Measurements from ENCODE around the gene PTPN3.
"Not testable (repeated sequence)": the region's sequence is repeated elsewhere in the genome, so short reads cannot be mapped to it uniquely, and the experiment has no call there.

PTPN3 gene

DNA sequence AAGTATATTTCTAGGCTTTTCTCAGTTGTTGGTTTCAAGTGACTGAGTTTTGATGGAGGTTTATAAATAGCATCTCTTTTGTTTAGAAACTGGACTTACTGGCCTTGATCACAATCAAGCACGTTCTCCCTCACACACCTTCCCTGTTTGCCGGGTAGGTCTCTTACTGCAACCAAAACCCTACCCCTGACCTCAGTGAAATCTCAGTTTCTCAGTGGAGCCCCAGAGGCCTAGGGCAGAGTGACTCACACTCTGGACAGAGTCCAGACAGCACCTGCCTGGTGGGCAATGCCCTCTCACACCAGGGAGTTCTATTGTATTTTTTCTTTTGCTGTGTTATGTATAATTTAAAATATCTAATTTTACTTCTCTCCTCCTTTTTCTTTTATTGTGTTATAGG lies 128.8 kb downstream of the PTPN3 start:
- no peak for TF ChIP-seq CTCF (IDR thresholded peaks at IDR 0.05; ENCODE audit: control insufficient read depth, insufficient read depth, low read depth, low read length, missing control alignments)
- DNase-seq (ENCODE audit: low read depth): no peak
- H3K4me3 ChIP-seq (ENCODE audit: control insufficient read depth, low read depth, low read length): no peak overlapping the region

- no peak overlapping the region for H3K4me3 ChIP-seq (ENCODE audit: control insufficient read depth, low read depth, low read length)
- TF ChIP-seq CTCF (IDR thresholded peaks at IDR 0.05; ENCODE audit: control insufficient read depth, insufficient read depth, low read depth, low read length, missing control alignments): no peak
- no peak for DNase-seq (ENCODE audit: low read depth)
Observed at GRCh38 chr9:109360771-109361170, 137.3 kb downstream of the PTPN3 start.

DNA sequence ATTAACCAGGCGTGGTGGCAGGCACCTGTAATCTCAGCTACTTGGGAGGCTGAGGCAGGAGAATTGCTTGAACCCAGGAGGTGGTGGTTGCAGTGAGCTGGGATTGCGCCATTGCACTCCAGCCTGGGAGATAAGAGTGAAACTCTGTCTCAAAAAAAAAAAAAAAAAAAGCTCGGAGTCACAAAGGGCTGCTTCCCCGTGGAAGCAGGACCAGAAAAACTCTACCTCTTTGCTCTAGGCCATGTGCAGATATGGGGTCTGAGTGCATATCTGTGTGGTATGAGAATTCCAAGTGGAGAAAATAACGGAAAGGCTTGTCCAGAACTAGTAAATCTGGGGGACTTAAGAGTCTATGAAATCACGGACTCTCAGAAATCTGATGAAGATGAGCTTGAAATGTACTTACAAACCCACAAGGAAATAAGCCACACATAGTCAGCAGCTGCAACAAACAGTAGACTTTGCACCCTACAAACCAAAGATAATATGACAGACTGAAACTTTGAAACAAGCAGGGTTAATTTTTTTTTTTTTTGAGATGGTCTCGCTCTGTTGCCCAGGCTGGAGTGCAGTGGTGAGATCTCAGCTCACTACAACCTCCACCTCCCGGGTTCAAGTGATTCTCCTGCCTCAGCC lies 139.0 kb downstream of the PTPN3 start:
- not testable (repeated sequence) for H3K4me3 ChIP-seq (ENCODE audit: control insufficient read depth, low read depth, low read length); DNase-seq (ENCODE audit: low read depth)

DNA sequence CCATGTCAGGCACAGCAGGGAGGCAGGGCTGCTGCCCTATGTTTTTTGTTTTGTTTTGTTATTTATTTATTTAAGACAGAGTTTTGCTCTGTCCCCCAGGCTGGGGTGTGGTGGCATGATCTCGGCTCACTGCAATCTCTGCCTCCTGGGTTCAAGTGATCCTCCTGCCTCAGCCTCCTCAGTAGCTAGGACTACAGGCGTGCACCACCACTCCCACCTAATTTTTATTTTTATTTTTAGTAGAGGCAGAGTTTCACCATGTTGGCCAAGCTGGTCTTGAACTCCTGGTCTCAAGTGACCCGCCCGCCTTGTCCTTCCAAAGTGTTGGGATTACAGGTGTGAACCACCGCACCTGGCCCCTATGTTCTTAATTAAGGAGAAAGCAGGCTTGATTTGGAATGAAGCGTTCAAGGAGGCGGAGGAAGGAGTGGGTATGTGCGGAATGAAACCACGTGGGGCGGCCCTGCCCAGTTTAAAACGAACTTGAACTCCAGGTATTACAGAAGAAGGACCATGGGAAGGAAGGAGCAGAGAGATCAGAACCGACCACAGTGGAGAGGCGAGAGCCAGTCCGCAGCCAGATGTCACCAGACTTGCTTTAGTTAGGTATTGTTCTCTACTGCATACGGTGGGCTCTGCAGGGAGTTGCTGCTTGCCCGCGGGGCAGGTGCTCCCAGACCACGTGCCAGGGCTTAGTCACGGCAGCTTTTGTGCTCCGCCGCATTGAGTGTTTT lies 142.4 kb downstream of the PTPN3 start:
- no peak for DNase-seq (ENCODE audit: low read depth)
- no peak overlapping the region for H3K4me3 ChIP-seq (ENCODE audit: control insufficient read depth, low read depth, low read length)
- no peak for TF ChIP-seq CTCF (IDR thresholded peaks at IDR 0.05; ENCODE audit: control insufficient read depth, insufficient read depth, low read depth, low read length, missing control alignments)

- no peak for DNase-seq (ENCODE audit: low read depth)
- no peak overlapping the region for H3K4me3 ChIP-seq (ENCODE audit: control insufficient read depth, low read depth, low read length)
- no peak for TF ChIP-seq CTCF (IDR thresholded peaks at IDR 0.05; ENCODE audit: control insufficient read depth, insufficient read depth, low read depth, low read length, missing control alignments)
Observed at GRCh38 chr9:109354190-109354589, 143.9 kb downstream of the PTPN3 start.

GRCh38 chr9:109351032-109351431 lies 147.1 kb downstream of the PTPN3 start:
- TF ChIP-seq CTCF (IDR thresholded peaks at IDR 0.05; ENCODE audit: control insufficient read depth, insufficient read depth, low read depth, low read length, missing control alignments): no peak
- no peak for DNase-seq (ENCODE audit: low read depth)
- H3K4me3 ChIP-seq (ENCODE audit: control insufficient read depth, low read depth, low read length): no peak overlapping the region

DNA sequence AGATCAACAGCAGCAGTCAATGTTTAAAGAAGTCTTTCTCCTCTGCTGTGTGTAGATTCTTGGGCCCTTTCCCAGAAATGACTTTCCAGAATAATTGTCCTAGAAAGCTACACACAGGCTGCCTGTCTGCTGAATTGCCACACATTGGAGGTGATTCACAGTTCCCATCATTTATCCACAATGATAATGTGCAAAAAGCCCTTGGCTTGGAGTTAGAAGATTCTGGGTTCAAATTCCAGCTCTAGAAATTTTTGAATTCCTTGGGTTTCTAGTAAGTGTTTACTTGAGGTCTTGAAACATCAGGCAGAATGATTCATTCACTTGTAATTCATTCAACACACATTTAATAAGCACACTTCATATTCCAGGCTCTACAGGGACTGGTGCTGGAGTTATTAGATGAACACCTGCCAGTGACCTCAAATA lies 148.7 kb downstream of the PTPN3 start:
- no peak for TF ChIP-seq CTCF (IDR thresholded peaks at IDR 0.05; ENCODE audit: control insufficient read depth, insufficient read depth, low read depth, low read length, missing control alignments)
- no peak overlapping the region for H3K4me3 ChIP-seq (ENCODE audit: control insufficient read depth, low read depth, low read length)
- peak; percentile 89 for DNase-seq (ENCODE audit: low read depth)
